Loucy (cell line): ENCODE measurements around the gene DNAH17.

ENCODE experiments used
- H2AFZ ChIP-seq: fragments of 200-600 bp; sonication (generic); 2 replicates; pipeline ENCODE4 v1.6.0; 2016; ENCODE audit warnings: antibody characterized with exemption, mild to moderate bottlenecking, low read length, moderate library complexity
- H3F3A ChIP-seq: fragments of 200-600 bp; 2 replicates; pipeline ENCODE4 v1.6.0; 2016; ENCODE audit warnings: antibody characterized with exemption, low read depth, mild to moderate bottlenecking
- H3K27me3 ChIP-seq: fragments of 200-600 bp; sonication (generic); 2 replicates; pipeline ENCODE4 v1.6.1; 2014; ENCODE audit warnings: low read length, mild to moderate bottlenecking; ENCODE audit not compliant: insufficient read depth, poor library complexity, severe bottlenecking
- H3K36me3 ChIP-seq: fragments of 200-600 bp; sonication (generic); 2 replicates; pipeline ENCODE4 v1.6.1; 2016; ENCODE audit warnings: low read length; ENCODE audit not compliant: insufficient read depth
- H3K4me1 ChIP-seq: fragments of 200-600 bp; sonication (generic); 2 replicates; pipeline ENCODE4 v1.5.1; 2014; ENCODE audit warnings: low read length, mild to moderate bottlenecking; ENCODE audit not compliant: insufficient read depth, poor library complexity, severe bottlenecking
- H3K4me2 ChIP-seq: fragments of 200-600 bp; sonication (generic); 2 replicates; pipeline ENCODE4 v1.6.0; 2014; ENCODE audit warnings: antibody characterized with exemption, low read length, low read depth, mild to moderate bottlenecking; ENCODE audit not compliant: poor library complexity, severe bottlenecking
- H3K4me3 ChIP-seq: fragments of 200-600 bp; sonication (generic); 2 replicates; pipeline ENCODE4 v1.5.1; 2014; ENCODE audit warnings: low read length, mild to moderate bottlenecking, mixed read lengths; ENCODE audit not compliant: poor library complexity, severe bottlenecking
- H3K79me2 ChIP-seq: fragments of 200-600 bp; sonication (generic); 2 replicates; pipeline ENCODE4 v1.6.1; 2014; ENCODE audit warnings: low read length; ENCODE audit not compliant: insufficient read depth
- H3K9ac ChIP-seq: fragments of 200-600 bp; sonication (generic); 2 replicates; pipeline ENCODE4 v1.6.0; 2014; ENCODE audit warnings: mild to moderate bottlenecking, low read depth, low read length, moderate library complexity; ENCODE audit not compliant: poor library complexity, severe bottlenecking
- H3K9me2 ChIP-seq: fragments of 200-600 bp; sonication (generic); replicated peaks from 2 replicates; pipeline ENCODE4 v1.6.1; 2016; ENCODE audit warnings: low read depth, low read length, mixed read lengths
- H3K9me3 ChIP-seq: fragments of 200-600 bp; sonication (generic); 2 replicates; pipeline ENCODE4 v1.6.1; 2014; ENCODE audit warnings: mild to moderate bottlenecking, antibody characterized with exemption, low read length, low read depth; ENCODE audit not compliant: insufficient read depth
- H4K20me1 ChIP-seq: fragments of 200-600 bp; sonication (generic); 2 replicates; pipeline ENCODE4 v1.6.0; 2014; ENCODE audit warnings: antibody characterized with exemption, low read length, mild to moderate bottlenecking; ENCODE audit not compliant: insufficient read depth, poor library complexity, severe bottlenecking
- EZH2phosphoT487 ChIP-seq: fragments of 200-600 bp; IDR thresholded peaks from 2 replicates; pipeline ENCODE4 v1.6.1; 2018; ENCODE audit warnings: antibody characterized with exemption, mild to moderate bottlenecking, moderate library complexity, borderline replicate concordance
- TF ChIP-seq, protein P1 (sequence below): fragments of 200-600 bp; sonication (generic); conservative IDR thresholded peaks from 2 replicates; pipeline ENCODE4 v1.5.1; 2014; ENCODE audit warnings: mild to moderate bottlenecking, antibody characterized with exemption, low read length

Gene DNAH17

DNA sequence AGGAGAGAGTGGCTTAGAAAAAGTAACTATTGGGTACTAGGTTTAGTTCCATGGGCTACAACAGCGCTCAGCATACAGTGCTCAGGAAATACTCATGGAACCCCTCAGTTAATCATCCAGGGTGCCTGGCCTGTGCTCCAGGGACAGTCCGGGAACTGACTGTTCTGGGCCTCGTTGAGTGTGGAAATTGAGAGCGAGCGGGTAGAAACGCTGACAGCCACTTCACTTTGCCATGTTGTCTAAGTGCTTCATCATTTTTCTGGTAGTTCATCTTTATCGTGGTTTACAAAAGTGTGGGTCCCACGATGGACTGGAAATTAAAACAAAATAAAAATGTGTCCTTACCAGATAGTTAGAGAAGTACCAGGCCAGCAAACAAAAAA is 31.6 kb upstream of the DNAH17 start:
- Histone ChIP-seq H3K4me2 (no peak overlapping the region), H3K4me1 (no peaks in the 10 kb centered on the region), H2AFZ (no peak overlapping the region), H4K20me1 (no peaks in the 10 kb centered on the region), H3K36me3 (no peaks in the 10 kb centered on the region), H3F3A (no peaks in the 10 kb centered on the region), H3K27me3 (no peaks in the 10 kb centered on the region), H3K4me3 (no peak overlapping the region), H3K9ac (no peak overlapping the region), H3K79me2 (no peaks in the 10 kb centered on the region), H3K9me2 (no peaks in the 10 kb centered on the region), H3K9me3 (no peaks in the 10 kb centered on the region)
- TF ChIP-seq EZH2phosphoT487 = no peak
- TF ChIP-seq, protein P1, sequence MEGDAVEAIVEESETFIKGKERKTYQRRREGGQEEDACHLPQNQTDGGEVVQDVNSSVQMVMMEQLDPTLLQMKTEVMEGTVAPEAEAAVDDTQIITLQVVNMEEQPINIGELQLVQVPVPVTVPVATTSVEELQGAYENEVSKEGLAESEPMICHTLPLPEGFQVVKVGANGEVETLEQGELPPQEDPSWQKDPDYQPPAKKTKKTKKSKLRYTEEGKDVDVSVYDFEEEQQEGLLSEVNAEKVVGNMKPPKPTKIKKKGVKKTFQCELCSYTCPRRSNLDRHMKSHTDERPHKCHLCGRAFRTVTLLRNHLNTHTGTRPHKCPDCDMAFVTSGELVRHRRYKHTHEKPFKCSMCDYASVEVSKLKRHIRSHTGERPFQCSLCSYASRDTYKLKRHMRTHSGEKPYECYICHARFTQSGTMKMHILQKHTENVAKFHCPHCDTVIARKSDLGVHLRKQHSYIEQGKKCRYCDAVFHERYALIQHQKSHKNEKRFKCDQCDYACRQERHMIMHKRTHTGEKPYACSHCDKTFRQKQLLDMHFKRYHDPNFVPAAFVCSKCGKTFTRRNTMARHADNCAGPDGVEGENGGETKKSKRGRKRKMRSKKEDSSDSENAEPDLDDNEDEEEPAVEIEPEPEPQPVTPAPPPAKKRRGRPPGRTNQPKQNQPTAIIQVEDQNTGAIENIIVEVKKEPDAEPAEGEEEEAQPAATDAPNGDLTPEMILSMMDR = no peak

DNA sequence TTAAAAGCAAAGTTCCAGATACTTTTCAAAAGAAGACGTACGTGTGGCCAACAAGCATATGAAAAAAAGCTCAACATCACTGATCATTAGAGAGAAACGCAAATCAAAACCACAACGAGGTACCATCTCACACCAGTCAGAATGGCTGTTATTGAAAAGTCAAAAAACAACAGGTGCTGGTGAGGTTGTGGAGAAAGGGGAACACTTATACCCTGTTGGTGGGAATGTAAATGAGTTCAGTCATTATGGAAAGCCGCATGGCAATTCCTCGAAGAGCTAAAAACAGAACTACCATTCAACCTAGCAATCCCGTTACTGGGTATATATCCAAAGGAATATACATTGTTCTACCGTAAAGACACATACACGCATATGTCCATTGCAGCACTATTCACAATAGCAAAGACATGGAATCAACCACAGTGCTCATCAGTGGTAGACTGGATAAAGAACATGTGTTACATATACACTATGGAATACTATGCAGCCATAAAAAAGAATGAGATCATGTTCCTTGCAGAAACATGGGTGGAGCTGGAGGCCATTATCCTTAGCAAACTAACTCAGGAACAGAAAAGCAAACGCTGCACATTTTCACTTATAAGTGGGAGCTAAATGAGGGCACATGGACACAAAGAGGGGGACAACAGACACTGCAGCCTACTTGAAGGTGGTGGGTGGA is 31.1 kb upstream of the DNAH17 start:
- no peaks in the 10 kb centered on the region for H4K20me1 ChIP-seq
- no peaks in the 10 kb centered on the region for H3K36me3 ChIP-seq
- no peaks in the 10 kb centered on the region for H3K4me1 ChIP-seq
- H3K4me3 ChIP-seq = no peak overlapping the region
- no peak overlapping the region for H2AFZ ChIP-seq
- no peaks in the 10 kb centered on the region for H3K79me2 ChIP-seq
- H3F3A ChIP-seq = no peaks in the 10 kb centered on the region
- TF ChIP-seq EZH2phosphoT487 = no peak
- TF ChIP-seq, protein P1 = no peak
- H3K4me2 ChIP-seq = no peak overlapping the region
- H3K9me3 ChIP-seq = no peaks in the 10 kb centered on the region
- H3K27me3 ChIP-seq = no peaks in the 10 kb centered on the region
- H3K9ac ChIP-seq = no peak overlapping the region
- no peaks in the 10 kb centered on the region for H3K9me2 ChIP-seq

DNA sequence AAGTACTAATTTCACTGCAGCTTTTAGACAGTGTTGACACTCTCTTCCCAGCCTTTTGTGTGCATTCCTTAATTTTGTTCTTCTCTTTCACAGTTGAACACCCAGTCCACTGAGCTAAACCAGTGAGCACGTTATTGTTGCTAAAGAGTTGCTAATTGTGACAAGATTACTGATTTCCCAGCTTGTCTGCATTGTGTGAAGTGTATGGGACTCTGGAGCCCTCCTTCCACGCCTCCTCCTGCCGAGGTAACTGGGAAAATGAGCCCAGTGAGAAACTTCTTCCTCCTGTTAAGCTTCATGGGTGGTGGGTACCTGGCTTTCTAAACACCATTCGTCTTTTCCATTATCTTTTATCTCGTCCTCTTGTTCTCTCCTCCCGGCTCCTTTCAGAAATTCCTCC is 29.8 kb upstream of the DNAH17 start:
- no peaks in the 10 kb centered on the region for H3K9me3 ChIP-seq
- no peaks in the 10 kb centered on the region for H3K27me3 ChIP-seq
- no peaks in the 10 kb centered on the region for H4K20me1 ChIP-seq
- no peak overlapping the region for H3K9ac ChIP-seq
- no peak for TF ChIP-seq EZH2phosphoT487
- TF ChIP-seq, protein P1 = no peak
- no peaks in the 10 kb centered on the region for H3K4me1 ChIP-seq
- H3K79me2 ChIP-seq = no peaks in the 10 kb centered on the region
- no peak overlapping the region for H3K4me2 ChIP-seq
- H3K36me3 ChIP-seq = no peaks in the 10 kb centered on the region
- no peaks in the 10 kb centered on the region for H3K9me2 ChIP-seq
- H3K4me3 ChIP-seq = no peak overlapping the region
- H2AFZ ChIP-seq = no peak overlapping the region
- H3F3A ChIP-seq = no peaks in the 10 kb centered on the region
